Neural cell (in vitro differentiated cells): ENCODE results near the gene TNRC6A. TPM values are rescaled to one million over a fixed set of nuclear protein-coding genes. Genes with fewer than 3 reads are reported as not detected.

Source experiments
- H2AFZ ChIP-seq: fragments of 200-600, 300-800 bp; sonication (generic), shearing (Covaris generic); 2 replicates; pipeline ENCODE4 v1.6.0; 2014; ENCODE audit warnings: low read depth, mild to moderate bottlenecking, antibody characterized with exemption, low read length, moderate library complexity
- H3F3A ChIP-seq: fragments of 200-600 bp; shearing (Covaris generic); 2 replicates; pipeline ENCODE4 v1.6.1; 2016; ENCODE audit warnings: mild to moderate bottlenecking, moderate library complexity, mixed read lengths, antibody characterized with exemption, low read length; ENCODE audit not compliant: insufficient read depth, poor library complexity, severe bottlenecking
- H3K27ac ChIP-seq: fragments of 200-600, 300-800 bp; sonication (generic), shearing (Covaris generic); 2 replicates; pipeline ENCODE4 v1.5.1; 2014; ENCODE audit warnings: mild to moderate bottlenecking, low read length, moderate library complexity
- H3K27me3 ChIP-seq: fragments of 300-800, 200-600 bp; sonication (generic), shearing (Covaris generic); 2 replicates; pipeline ENCODE4 v1.6.0; 2014; ENCODE audit warnings: mild to moderate bottlenecking, low read depth, low read length, moderate library complexity; ENCODE audit not compliant: insufficient read depth
- H3K36me3 ChIP-seq: fragments of 300-800, 200-600 bp; sonication (generic), shearing (Covaris generic); 2 replicates; pipeline ENCODE4 v1.5.1; 2014; ENCODE audit warnings: mild to moderate bottlenecking, antibody characterized with exemption, low read length, moderate library complexity; ENCODE audit not compliant: insufficient read depth
- H3K4me2 ChIP-seq: fragments of 300-800, 200-600 bp; sonication (generic), shearing (Covaris generic); 2 replicates; pipeline ENCODE4 v1.6.0; 2014; ENCODE audit warnings: mild to moderate bottlenecking, low read length
- H3K4me3 ChIP-seq: fragments of 300-800, 200-600 bp; sonication (generic), shearing (Covaris generic); 2 replicates; pipeline ENCODE4 v1.5.1; 2014; ENCODE audit warnings: mild to moderate bottlenecking, low read length, moderate library complexity
- H3K79me2 ChIP-seq: fragments of 200-600 bp; shearing (Covaris generic); replicated peaks from 2 replicates; pipeline ENCODE4 v1.6.0; 2014; ENCODE audit warnings: mild to moderate bottlenecking, low read length, moderate library complexity; ENCODE audit not compliant: insufficient read depth
- H3K9ac ChIP-seq: fragments of 300-800, 200-600 bp; sonication (generic), shearing (Covaris generic); 2 replicates; pipeline ENCODE4 v1.6.1; 2016; ENCODE audit warnings: mild to moderate bottlenecking, low read length, mixed read lengths
- H3K9me2 ChIP-seq: fragments of 200-600 bp; shearing (Covaris generic); 2 replicates; pipeline ENCODE4 v1.6.1; 2016; ENCODE audit warnings: mild to moderate bottlenecking, low read length, mixed read lengths; ENCODE audit not compliant: insufficient read depth
- H3K9me3 ChIP-seq: fragments of 200-600, 300-800 bp; sonication (generic), shearing (Covaris generic); 2 replicates; pipeline ENCODE4 v1.6.1; 2016; ENCODE audit warnings: mild to moderate bottlenecking, mixed run types, low read length, moderate library complexity, mixed read lengths
- H4K20me1 ChIP-seq: fragments of 200-600 bp; shearing (Covaris generic); 2 replicates; pipeline ENCODE4 v1.6.1; 2016; ENCODE audit warnings: mild to moderate bottlenecking, mixed run types; ENCODE audit not compliant: insufficient read depth
- CTCF ChIP-seq: fragments of 450-650 bp; IDR thresholded peaks from 2 replicates; pipeline ENCODE4 v1.5.1; 2014; ENCODE audit warnings: antibody characterized with exemption, mild to moderate bottlenecking, moderate library complexity; ENCODE audit not compliant: poor library complexity, severe bottlenecking
- EP300 ChIP-seq: fragments of 450-650 bp; conservative IDR thresholded peaks from 2 replicates; pipeline ENCODE4 v1.6.1; 2014; ENCODE audit warnings: antibody characterized with exemption, mild to moderate bottlenecking, moderate library complexity; ENCODE audit not compliant: poor library complexity, severe bottlenecking
- EZH2 ChIP-seq: fragments of 200-600, 300-800 bp; shearing (Covaris generic), sonication (generic); IDR thresholded peaks from 2 replicates; pipeline ENCODE4 v1.6.1; 2014; ENCODE audit warnings: antibody characterized with exemption, low read length, borderline replicate concordance, mild to moderate bottlenecking; ENCODE audit not compliant: insufficient read depth, poor library complexity, severe bottlenecking
- MXI1 ChIP-seq: fragments of 450-650 bp; conservative IDR thresholded peaks from 2 replicates; pipeline ENCODE4 v1.6.1; 2014; ENCODE audit warnings: antibody characterized with exemption, mild to moderate bottlenecking; ENCODE audit not compliant: poor library complexity, severe bottlenecking
- POLR2AphosphoS5 ChIP-seq: IDR thresholded peaks from 2 replicates; pipeline ENCODE4 v1.6.1; 2012
- RAD21 ChIP-seq: fragments of 450-650 bp; conservative IDR thresholded peaks from 2 replicates; pipeline ENCODE4 v1.6.1; 2014; ENCODE audit warnings: antibody characterized with exemption, mild to moderate bottlenecking, moderate library complexity
- REST ChIP-seq: IDR thresholded peaks from 2 replicates; pipeline ENCODE4 v1.6.1; 2012; ENCODE audit warnings: borderline replicate concordance
- SMC3 ChIP-seq: fragments of 450-650 bp; conservative IDR thresholded peaks from 2 replicates; pipeline ENCODE4 v1.6.1; 2014; ENCODE audit warnings: antibody characterized with exemption, mild to moderate bottlenecking, moderate library complexity; ENCODE audit not compliant: poor library complexity
- TAF1 ChIP-seq: IDR thresholded peaks from 2 replicates; pipeline ENCODE4 v1.6.1; 2012; ENCODE audit warnings: low read depth
- polyA plus RNA-seq: library from polyadenylated mRNA; depleted of rRNA; stranded (reverse); fragments of >200 nt; gene quantifications from 2 replicates; pipeline ENCODE4 v1.2.3, GENCODE V29; 2014

Gene TNRC6A
- polyA plus RNA-seq, 1 donor from 2014 or later, result 32.1 TPM

GRCh38 chr16:24815021-24815420, 85.6 kb downstream of the TNRC6A start:
- no peak for TF ChIP-seq RAD21
- TF ChIP-seq SMC3, result no peak
- TF ChIP-seq MXI1, result no peak
- TF ChIP-seq EP300, result no peak
- TF ChIP-seq CTCF, result no peak
- TF ChIP-seq TAF1, result no peak
- TF ChIP-seq POLR2AphosphoS5, result no peak
- no peak for TF ChIP-seq REST
- TF ChIP-seq EZH2, result no peak
- Histone ChIP-seq H3K27me3 (no peaks in the 10 kb centered on the region), H3K9ac (no peak overlapping the region), H2AFZ (no peak overlapping the region), H3K79me2 (no peaks in the 10 kb centered on the region), H3K9me3 (no peaks in the 10 kb centered on the region), H3F3A (no peaks in the 10 kb centered on the region), H3K4me2 (no peak overlapping the region), H3K27ac (no peak overlapping the region), H3K36me3 (peaks cover 19% of the 10 kb centered on the region), H3K9me2 (no peaks in the 10 kb centered on the region), H3K4me3 (no peak overlapping the region), H4K20me1 (no peaks in the 10 kb centered on the region)

DNA sequence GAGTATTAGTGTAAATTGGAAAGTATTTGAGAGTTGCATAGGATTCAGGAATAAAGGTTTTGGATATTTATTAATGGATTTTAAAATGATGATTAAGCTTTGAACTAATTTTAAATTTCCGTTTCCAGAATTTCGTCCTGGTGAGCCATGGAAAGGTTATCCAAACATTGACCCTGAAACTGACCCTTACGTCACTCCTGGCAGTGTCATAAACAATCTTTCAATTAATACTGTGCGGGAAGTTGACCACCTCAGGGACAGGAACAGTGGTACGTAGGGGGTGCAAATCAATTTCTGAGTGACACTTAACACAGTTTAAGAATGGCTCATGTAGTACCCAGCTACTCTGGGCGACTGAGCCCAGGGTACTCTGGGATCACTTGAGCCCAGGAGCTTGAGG, 87.2 kb downstream of the TNRC6A start:
- H3K9ac ChIP-seq, result no peak overlapping the region

More for the DNA sequence above, 87.2 kb downstream of the TNRC6A start:
- no peaks in the 10 kb centered on the region for H3F3A ChIP-seq
- H3K9me2 ChIP-seq, result no peaks in the 10 kb centered on the region
- TF ChIP-seq EP300, result no peak
- TF ChIP-seq EZH2, result no peak
- no peak for TF ChIP-seq REST
- TF ChIP-seq TAF1, result no peak
- TF ChIP-seq POLR2AphosphoS5, result no peak
- H3K79me2 ChIP-seq, result no peaks in the 10 kb centered on the region
- H3K36me3 ChIP-seq, result peaks cover 22% of the 10 kb centered on the region
- H3K9me3 ChIP-seq, result no peaks in the 10 kb centered on the region
- no peak overlapping the region for H2AFZ ChIP-seq
- no peaks in the 10 kb centered on the region for H3K27me3 ChIP-seq
- no peak overlapping the region for H3K4me2 ChIP-seq
- no peak overlapping the region for H3K27ac ChIP-seq
- no peaks in the 10 kb centered on the region for H4K20me1 ChIP-seq
- no peak overlapping the region for H3K4me3 ChIP-seq
